Right renal cortex interstitium (tissue), 3 donors: Measurements from ENCODE around the gene FRMD3. TPM values are rescaled to one million over a fixed set of nuclear protein-coding genes. Genes with fewer than 3 reads are reported as not detected.

Experiments
- DNase-seq, 3 donors: peaks; one replicate each; pipeline ENCODE4 v3.0.0-alpha.2; 2013; ENCODE audit warnings: low read depth in 3 of 3, low spot score in 2 of 3
- polyA plus RNA-seq, 3 donors: library from polyadenylated mRNA; unstranded; fragments of 120-200 nt; gene quantifications; one replicate each; pipeline ENCODE4 v1.2.1, GENCODE V29; 2013; ENCODE audit not compliant: insufficient read length in 3 of 3

Gene FRMD3
- polyA plus RNA-seq, 3 donors: 22.8 to 27.0 (median 26.8) TPM

DNA sequence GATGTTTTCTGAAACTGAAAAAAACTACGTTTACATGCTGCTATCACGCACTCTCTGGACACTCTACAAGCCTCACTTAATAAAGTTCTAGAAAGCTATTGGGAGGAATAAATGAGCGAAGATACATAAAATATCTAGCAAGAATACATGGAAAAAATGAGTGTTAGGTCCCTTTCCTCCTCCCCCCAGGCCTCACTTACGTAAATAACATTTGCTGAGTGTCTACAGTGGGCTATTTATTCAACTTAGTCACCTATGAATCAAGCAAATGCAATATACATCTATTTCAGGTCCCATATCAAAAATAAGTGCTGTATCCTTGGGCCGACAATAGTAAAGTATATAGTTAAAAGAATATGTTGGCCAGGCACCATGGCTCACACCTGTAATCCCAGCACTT is 62.5 kb downstream of the FRMD3 start:
- no peak for DNase-seq

DNA sequence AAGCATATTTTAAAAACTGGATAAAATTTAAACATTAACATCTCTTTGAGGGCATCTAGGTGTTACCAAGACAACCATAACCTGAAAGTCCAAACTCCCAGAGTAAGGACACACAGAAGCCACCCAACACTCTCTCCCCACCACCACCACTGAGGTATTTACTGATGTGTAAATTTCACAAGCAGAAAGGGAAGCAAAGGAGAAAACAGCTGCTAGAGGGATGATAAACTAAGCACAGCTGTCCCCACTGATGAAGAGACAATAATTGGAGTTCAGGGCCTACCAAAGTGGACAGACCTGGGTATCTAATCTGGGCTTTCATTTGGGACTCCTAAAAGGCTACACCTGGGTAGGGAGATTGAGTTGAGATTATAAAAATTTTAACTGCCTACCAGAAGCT is 63.6 kb downstream of the FRMD3 start:
- DNase-seq: no peak

DNA sequence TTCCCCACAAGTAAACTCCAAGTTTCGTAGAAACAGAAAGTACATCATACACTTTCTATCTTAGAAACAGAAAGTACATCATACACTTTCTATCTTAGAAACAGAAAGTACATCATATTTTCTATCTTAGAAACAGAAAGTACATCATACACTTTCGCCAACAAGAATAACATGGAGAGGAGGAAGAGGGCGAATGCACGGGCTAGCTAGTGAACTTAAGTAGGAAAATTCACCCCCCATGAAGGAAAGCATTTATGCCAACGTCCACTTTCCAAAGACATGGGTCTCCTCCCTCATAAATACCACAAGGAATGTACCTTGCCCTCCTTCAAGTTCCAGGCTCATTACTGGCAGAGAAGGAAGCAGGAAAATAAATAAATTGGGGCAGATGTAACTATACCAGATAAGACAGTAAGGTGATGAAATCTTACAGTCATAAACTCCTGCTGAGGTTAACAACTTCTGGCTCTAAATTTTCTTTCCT is 64.7 kb downstream of the FRMD3 start:
- DNase-seq: no peak

DNA sequence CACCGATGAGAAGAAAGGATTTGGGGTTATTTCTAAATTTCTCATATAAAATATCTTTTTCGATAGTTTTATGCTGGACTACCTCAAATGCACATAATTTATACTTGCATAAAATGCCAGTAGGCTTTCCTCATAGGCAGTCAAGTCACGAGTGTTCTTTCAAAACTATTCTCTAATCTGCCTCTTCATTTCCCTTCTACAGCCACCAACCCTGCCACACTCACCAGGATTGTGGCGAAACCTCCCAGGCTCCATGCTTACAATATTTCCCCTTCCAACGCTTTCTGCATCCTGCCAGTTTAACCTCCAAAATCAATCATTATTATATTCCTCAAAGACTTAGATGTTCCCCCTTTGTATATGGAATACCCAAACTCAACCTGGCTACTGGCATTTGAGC is 65.4 kb downstream of the FRMD3 start:
- DNase-seq: no peak

DNA sequence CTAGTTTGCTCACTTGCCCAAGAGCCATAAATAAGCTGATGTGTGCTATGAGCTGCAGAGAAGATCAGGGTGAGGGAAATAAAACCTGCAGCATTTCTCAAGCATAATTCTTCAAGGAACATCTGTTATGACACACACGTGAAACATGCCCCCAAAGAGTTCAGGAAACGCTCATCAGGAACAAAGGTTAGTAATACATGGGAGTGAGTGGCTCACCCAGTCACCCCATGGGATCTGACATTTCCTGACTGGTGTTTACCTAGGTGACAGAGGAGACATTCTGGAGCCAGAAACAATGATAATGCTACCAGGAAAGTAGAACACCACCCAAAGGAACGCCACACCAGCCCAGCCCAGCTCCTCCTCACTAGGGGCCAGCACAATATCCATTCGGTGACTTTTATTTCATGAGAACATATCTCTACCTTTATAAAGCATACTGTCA is 66.0 kb downstream of the FRMD3 start:
- no peak for DNase-seq

DNA sequence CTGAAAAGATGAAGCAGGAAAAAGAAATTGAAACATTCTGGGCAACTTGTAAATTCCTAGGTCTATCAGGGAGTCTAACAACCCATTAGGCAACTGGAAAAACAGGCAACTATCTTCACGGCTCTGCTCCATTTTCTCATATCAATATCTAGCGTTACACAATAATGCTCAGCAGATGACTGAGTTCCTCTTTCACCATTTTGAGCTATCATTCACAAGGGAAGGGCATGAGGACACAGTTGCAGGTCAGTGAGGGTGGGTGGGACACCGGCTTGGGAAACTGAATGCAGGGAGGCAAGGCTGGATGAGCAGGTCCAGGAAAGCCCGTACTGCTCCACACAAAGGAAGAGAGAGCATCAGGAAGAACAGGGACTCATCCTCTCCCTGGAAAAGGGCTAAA is 67.0 kb downstream of the FRMD3 start:
- DNase-seq: no peak

DNA sequence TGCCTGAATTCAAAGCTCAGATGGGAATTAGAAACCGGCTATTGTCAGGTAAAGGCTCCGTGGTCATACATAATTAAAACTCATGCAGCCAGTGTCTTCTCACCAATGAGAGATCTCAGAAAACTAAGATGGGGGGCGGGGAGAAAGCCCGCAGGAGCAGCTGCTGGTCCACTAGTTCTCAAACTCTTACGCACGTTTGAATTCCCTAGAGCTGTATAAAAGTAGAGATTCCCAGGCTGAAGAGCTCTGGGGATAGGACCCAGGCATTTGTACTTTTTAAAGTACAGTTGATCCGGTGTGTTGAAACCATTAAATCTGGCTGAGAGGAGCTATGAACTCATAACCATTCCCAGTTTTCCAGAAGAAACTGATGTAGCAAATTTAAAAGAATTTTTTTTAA is 68.5 kb downstream of the FRMD3 start:
- no peak for DNase-seq

DNA sequence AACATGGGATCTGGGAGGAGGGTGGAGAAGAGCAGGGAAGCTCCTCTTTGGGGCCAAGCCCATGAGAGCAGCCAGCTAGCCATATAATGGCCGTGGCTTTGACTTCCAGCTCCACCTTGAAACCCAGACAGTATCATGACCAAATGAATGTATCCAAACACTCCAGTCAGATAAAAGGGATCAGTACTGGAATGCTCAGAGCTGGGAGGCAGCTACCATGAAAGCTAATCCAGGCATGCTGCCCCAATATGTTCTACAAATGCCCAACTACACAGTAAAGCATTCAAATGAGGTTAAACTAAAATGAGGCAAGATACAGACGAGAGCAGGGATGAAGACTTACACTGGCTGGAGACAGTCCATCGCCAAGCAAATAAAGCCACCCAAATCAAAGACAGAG is 69.4 kb downstream of the FRMD3 start:
- no peak for DNase-seq

DNA sequence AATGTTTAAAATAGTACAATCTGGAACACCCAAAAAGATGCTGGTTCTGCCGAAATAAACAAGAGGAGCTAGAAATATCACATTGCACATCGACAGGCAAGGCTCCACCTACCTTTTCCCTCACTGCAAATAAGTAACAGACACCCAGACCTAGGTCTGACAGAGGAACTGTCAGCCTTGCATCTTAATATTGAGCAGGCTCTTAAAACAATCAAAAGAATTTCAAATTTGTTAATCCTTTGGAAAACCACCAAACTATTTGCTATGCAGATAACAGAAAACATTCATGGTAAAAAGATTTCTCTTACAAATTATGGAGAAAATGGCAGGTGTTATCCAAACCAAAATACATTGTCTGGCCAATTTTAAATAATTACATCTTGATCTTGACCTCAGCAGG is 71.3 kb downstream of the FRMD3 start:
- DNase-seq: no peak

DNA sequence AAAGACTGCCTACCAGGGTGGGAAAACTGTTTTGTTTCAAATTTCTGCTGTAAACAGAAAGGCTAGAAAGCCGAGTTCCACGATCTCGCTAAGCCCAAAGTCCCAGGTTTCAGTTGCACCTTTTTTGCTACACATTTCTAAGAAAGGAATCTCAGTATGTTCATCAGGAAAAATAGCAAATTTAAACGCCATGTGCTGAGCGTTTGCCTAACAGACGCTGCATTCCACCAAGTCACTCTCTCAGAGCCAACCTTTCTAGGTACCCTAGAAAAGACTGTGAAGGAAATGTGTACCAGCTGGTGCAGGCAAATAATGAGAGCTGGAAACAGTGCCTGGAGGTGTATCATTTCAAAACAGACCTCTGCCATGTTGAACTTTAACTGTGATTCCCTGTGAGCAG is 71.8 kb downstream of the FRMD3 start:
- no peak for DNase-seq

DNA sequence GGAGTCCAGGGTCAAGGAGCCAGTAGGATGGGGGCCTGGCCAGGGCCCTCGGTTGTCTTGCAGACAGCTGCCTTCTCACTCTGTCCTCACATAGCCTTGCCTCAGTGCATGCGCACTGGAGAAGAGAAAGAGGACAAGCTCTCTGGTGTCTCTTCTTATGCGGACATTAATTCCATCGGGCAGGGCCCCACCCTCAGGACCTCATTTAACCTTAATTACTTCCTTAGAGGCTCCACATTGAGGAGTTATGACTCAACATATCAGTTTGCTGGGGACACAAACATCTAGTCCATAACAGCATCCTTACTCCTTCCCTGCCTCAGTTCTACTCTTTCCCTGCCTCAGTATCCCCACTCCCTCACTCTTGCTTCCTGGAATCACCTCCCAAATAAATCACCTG is 78.4 kb downstream of the FRMD3 start:
- DNase-seq: no peak

DNA sequence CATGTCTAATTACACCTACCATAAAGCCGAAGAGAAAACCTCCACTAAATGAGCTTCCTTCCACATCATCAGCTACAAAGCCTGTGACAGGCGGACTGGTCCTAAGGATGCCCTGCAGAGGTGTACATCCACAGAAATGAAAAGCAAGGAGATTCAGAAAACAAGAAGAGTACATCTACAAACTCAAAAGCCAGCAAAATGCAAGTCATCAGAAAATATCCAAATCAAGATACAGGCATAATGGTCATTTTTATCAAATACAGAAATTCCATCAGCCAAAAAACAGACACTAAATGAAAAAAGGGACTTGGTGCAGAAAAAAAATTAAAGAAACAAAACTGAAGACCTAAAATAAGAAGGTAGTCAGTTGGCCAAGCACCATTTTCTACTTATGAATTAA is 79.7 kb downstream of the FRMD3 start:
- no peak for DNase-seq

DNA sequence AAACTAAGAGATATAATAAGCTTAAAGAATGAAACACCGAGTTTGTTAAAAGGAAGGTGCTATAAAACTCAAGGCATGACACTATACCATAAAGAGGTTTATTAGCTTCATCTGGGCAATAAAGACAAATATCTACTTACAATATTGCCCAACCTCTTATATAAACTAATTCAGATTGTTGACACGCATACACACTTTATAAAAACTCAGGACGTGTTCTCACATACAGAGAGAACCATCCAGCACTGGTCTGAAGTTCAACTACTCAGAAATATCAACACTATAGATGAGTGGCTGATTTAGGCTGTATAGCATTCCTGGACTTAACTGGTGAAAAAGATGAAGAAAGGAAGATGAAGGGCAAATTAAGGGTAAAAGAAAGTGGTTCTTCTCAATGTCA is 81.2 kb downstream of the FRMD3 start:
- no peak for DNase-seq

DNA sequence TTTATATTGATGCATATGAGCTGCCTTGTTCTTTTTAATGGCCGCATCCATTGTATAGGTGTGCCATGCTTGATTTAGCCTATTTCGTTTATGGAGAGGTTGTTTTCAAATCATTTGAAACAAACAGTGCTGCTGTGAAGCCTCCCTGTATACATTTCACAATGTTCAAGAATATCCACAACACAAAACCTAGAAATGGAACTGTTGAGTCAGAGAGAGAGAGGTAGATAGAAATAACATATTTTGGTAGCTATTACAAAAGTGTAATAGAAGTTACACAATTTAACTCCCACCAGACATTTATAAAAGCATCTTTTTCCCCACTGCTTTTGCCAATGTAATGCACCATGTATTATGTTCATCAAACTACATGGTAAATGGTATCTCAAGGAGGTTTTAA is 82.0 kb downstream of the FRMD3 start:
- DNase-seq: no peak

DNA sequence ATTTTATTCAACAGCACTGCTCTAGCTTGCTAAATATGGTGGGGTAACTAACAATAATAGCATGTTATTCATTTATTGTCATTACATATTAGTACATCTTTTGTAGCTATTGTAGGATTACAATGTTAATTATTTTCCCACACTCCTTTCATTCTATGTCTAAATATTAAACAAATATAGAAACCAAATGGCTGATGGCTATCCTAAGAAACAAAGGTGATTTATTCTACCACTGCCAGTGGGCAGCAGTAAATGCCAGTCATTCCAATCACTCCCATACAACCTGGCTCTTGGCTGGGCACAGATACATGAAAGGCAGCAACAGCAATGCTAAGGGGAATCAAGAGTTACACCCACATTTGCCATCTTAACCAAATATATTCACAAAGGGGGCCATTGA is 84.1 kb downstream of the FRMD3 start:
- no peak for DNase-seq

DNA sequence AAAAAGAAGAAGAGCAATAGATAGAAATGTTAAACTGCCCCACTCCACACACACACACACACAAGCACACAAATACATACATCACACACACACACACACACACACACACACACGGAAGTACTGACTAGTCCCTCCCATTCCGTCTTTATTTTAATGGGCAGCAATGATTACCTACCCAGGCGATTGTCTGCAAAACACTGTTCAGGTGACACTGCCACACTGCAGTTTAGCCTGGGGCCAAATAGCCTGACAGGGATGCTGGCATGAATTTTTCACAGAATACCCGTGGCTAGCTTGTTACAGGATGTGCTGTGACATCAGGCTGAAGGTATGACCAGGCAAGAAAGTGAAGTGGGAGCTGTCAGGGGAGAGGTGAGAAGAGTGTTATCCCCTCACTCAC is 86.9 kb downstream of the FRMD3 start:
- DNase-seq: no peak

DNA sequence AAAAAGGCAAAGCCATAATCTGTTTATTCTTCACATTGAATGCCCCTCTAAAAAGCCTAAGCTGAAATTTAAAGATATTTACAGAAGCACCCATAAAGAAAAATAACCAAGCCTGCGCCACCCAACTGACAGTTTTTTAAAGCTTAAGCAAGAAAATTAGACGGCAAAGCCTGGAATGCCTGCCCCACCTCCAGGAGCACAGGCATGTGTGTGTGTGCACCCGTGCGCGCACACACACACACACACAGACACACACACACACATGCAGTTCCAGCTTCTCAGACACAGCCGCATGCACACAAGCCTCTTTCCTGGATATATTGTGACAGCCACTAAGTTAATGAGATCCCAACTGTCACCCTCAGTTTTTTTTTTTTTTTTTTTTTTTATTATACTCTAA is 88.2 kb downstream of the FRMD3 start:
- DNase-seq: no peak

DNA sequence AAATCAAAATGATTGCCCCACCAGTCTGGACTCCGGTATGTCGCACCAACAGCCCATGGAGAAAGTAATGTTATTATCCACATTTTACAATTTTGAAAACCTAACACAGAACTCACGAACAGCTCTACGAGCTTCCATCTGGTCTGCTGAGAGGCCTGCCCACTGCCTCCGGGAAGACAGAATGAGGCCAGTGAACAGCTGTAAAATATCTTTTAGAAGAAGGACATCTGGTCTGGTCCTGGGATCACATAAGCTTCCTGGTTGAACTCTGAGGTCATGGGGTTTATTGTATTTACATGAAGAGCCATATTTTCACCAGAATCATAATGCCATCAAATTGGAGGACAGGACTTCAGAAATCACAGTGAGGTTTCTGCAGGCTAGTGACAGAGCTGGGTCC is 89.0 kb downstream of the FRMD3 start:
- DNase-seq: peak in 1 of 3 donors; percentile 41

DNA sequence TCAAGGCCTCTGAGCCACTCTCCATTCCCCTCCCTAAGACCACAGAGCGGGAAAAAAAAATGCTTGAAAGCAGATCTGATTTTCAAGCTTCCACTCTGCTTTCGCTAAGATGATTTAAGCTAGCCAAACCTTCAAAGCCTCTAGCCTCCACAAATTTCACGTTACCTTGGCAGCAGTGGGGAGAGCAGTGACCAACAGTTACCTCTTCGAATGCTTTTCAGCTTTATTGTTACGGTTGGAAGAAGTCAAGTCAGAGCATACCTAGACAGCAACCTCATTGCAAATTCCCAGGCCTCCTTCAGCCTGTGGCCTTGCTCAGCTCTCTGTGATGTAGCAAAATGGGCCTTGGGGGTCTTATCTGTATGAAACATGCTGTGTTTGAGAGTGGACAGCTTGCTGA is 89.6 kb downstream of the FRMD3 start:
- DNase-seq: no peak

DNA sequence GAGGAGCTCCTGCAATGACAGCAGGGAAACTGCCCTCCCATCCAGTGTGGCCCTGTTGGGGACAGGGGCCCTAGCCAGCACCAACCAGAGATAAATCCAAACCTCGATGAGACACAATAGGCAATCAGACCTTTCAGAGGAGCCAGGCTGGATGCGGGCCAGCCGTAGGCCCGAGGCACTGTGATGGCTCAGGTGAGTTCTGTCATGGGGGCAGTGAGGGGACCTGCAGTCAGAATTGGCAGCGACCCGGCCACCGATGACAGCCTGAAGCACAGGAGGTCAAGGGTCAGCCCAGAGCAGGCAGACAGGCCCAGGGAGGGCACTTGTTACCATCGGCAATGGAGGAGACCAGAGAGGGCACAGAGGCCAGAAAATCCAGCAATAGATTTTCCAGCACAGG is 90.8 kb downstream of the FRMD3 start:
- no peak for DNase-seq

DNA sequence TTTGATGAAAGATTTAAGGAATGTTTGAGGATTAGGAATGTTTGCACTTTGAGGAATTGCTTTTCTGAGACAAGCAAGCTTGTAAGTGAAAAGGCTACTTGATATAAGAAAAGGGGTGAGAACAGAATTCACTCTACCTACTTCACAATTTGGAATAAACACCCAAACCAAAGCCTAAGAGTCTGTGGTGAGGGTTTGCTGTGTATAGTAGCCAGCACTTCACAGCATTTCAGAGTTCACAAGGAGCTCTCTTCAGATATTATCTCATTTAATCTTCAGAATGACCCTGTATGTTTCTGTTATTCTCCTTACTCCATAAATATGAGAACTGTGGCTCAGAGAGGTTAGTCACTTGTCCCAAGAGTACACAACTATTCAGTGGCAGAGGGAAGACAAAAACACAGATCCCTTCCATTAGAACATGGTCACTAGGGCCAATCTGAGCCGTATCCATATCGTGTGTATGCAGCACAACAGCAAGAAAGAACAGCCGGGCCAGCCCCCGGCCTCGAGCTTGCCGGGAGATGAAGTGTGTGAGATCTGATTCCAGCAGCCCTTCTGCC is 92.4 kb downstream of the FRMD3 start:
- DNase-seq: no peak

DNA sequence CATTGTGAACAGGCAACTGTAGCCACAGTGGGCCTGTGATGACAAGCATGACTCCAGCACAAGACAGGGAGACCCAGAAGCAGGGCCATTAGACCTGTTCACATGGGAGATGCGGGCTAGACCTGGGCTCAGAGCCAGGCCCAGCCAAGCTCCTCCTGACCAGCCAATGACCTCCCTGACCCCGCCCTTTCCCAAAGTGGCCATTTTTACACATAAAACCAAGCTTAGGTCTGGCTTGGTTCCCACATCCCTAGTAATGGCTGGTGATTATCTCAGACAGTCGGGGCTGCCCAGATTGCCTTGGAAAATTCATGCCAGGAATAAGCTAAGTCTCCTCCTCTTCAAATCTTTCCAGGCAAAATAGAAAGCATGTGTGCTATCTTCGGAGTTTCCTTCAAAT is 94.1 kb downstream of the FRMD3 start:
- DNase-seq: no peak

DNA sequence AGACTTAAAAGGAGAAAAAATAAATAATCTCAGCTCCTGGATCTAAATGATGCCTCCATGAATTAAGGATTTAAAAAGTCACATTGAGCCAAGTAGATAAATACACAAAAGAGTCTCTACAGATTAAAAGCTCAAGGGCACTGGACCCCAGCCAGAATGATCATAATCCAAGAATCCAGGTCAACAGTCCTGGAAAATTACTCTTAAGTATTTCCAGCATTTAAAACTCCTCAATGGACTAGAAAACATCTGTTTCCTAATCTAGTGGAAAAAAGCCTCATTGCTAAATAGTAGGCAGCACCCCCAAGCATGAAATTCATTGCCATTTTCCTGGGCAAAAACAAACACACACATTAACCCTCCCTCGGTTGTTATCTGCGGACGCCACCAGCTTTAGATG is 96.8 kb downstream of the FRMD3 start:
- DNase-seq: no peak
